Erythroblast (primary cell): ENCODE results near the gene SLC13A3.

Experiments
- GATA1 ChIP-seq: IDR thresholded peaks from 2 replicates; pipeline ENCODE4 v1.6.1; 2011; ENCODE audit warnings: low read depth, mild to moderate bottlenecking, control low read depth, low read length, moderate library complexity
- POLR2A ChIP-seq: IDR thresholded peaks from 2 replicates; pipeline ENCODE4 v1.6.1; 2011; ENCODE audit warnings: mild to moderate bottlenecking, low read length

- TF ChIP-seq POLR2A (no peak), GATA1 (no peak)
Measured at GRCh38 chr20:46674253-46675083, 23.2 kb upstream of the SLC13A3 start.
